GM23338 (cell line): ENCODE measurements around the gene CRACR2B. TPM values are rescaled to one million over a fixed set of nuclear protein-coding genes. Genes with fewer than 3 reads are reported as not detected.

Experiments
- ATAC-seq: fragments of 200-7000 bp; cut with Tn5 transposase; 3 replicates; pipeline ENCODE4 v1.9.1; 2020
- DNase-seq: peaks from one replicate; pipeline ENCODE4 v3.0.0-alpha.2; 2015; ENCODE audit warnings: low spot score
- H2AFZ ChIP-seq: fragments of 200-600 bp; sonication (generic); 2 replicates; pipeline ENCODE4 v1.8.0; 2016; ENCODE audit warnings: antibody characterized with exemption, mild to moderate bottlenecking, moderate library complexity
- H3F3A ChIP-seq: fragments of 200-600 bp; sonication (generic); replicated peaks from 2 replicates; pipeline ENCODE4 v1.8.0; 2017; ENCODE audit warnings: antibody characterized with exemption, mixed run types, low read depth
- H3K27ac ChIP-seq: fragments of 200-600 bp; sonication (generic); 2 replicates; pipeline ENCODE4 v1.6.1; 2016; ENCODE audit warnings: low read depth
- H3K27me3 ChIP-seq: fragments of 200-600 bp; sonication (generic); 2 replicates; pipeline ENCODE4 v1.8.0; 2016; ENCODE audit warnings: mild to moderate bottlenecking, mixed run types, moderate library complexity; ENCODE audit not compliant: insufficient read depth
- H3K36me3 ChIP-seq: fragments of 200-600 bp; sonication (generic); 2 replicates; pipeline ENCODE4 v1.8.0; 2016; ENCODE audit warnings: mild to moderate bottlenecking; ENCODE audit not compliant: insufficient read depth
- H3K4me1 ChIP-seq: fragments of 200-600 bp; sonication (generic); 2 replicates; pipeline ENCODE4 v1.8.0; 2016; ENCODE audit warnings: mild to moderate bottlenecking, moderate library complexity; ENCODE audit not compliant: insufficient read depth
- H3K4me2 ChIP-seq: fragments of 200-600 bp; sonication (generic); 2 replicates; pipeline ENCODE4 v1.7.1; 2017; ENCODE audit warnings: mixed run types
- H3K4me3 ChIP-seq: fragments of 200-600 bp; sonication (generic); 2 replicates; pipeline ENCODE4 v1.6.1; 2016; ENCODE audit warnings: mixed run types
- H3K79me2 ChIP-seq: fragments of 200-600 bp; sonication (generic); replicated peaks from 2 replicates; pipeline ENCODE4 v1.8.0; 2017; ENCODE audit warnings: mild to moderate bottlenecking; ENCODE audit not compliant: insufficient read depth
- H3K9me2 ChIP-seq: fragments of 200-600 bp; sonication (generic); 2 replicates; pipeline ENCODE4 v1.8.0; 2017; ENCODE audit not compliant: insufficient read depth
- H4K20me1 ChIP-seq: fragments of 200-600 bp; sonication (generic); replicated peaks from 2 replicates; pipeline ENCODE4 v1.8.0; 2017; ENCODE audit warnings: mild to moderate bottlenecking; ENCODE audit not compliant: insufficient read depth
- H3K27ac Mint-ChIP-seq: 2 replicates; pipeline ENCODE4 v1.8.0; 2020; ENCODE audit warnings: inconsistent platforms, mild to moderate bottlenecking, moderate library complexity, mixed read lengths
- H3K27me3 Mint-ChIP-seq: 3 replicates; pipeline ENCODE4 v1.8.0; 2022; ENCODE audit warnings: low read depth, mild to moderate bottlenecking, moderate library complexity, mixed read lengths, inconsistent platforms; ENCODE audit not compliant: insufficient read depth, poor library complexity
- H3K36me3 Mint-ChIP-seq: 3 replicates; pipeline ENCODE4 v1.8.0; 2021; ENCODE audit warnings: low read depth, mild to moderate bottlenecking, inconsistent platforms, moderate library complexity, mixed read lengths
- H3K4me1 Mint-ChIP-seq: 3 replicates; pipeline ENCODE4 v1.8.0; 2020; ENCODE audit warnings: mild to moderate bottlenecking, inconsistent platforms, mixed read lengths
- H3K4me3 Mint-ChIP-seq: 3 replicates; pipeline ENCODE4 v1.8.0; 2021; ENCODE audit warnings: moderate library complexity, mild to moderate bottlenecking, inconsistent platforms, mixed read lengths
- H3K9me3 Mint-ChIP-seq: 3 replicates; pipeline ENCODE4 v1.8.0; 2020; ENCODE audit warnings: moderate library complexity, mild to moderate bottlenecking, inconsistent platforms, mixed read lengths
- CREB1 ChIP-seq: fragments of 250-450 bp; sonication (Bioruptor Pico); IDR thresholded peaks from 2 replicates; pipeline ENCODE4 v1.5.0; 2020; ENCODE audit warnings: low read depth, mild to moderate bottlenecking, moderate library complexity
- EZH2 ChIP-seq: fragments of 200-600 bp; sonication (generic); IDR thresholded peaks from one replicate; pipeline ENCODE4 v1.8.0; 2017; ENCODE audit warnings: antibody characterized with exemption, mild to moderate bottlenecking, low read depth; ENCODE audit not compliant: unreplicated experiment
- EZH2phosphoT487 ChIP-seq: fragments of 200-600 bp; sonication (generic); IDR thresholded peaks from one replicate; pipeline ENCODE4 v1.8.1; 2018; ENCODE audit warnings: antibody characterized with exemption; ENCODE audit not compliant: unreplicated experiment
- JUNB ChIP-seq: IDR thresholded peaks from one replicate; pipeline ENCODE4 v1.6.1; 2016; ENCODE audit warnings: antibody characterized with exemption; ENCODE audit not compliant: unreplicated experiment
- NANOG ChIP-seq: IDR thresholded peaks from 2 replicates; pipeline ENCODE4 v1.6.1; 2016; ENCODE audit warnings: antibody characterized with exemption, borderline replicate concordance
- POLR2AphosphoS5 ChIP-seq: IDR thresholded peaks from 2 replicates; pipeline ENCODE4 v1.6.1; 2016; ENCODE audit warnings: antibody characterized with exemption, low read depth
- REST ChIP-seq: IDR thresholded peaks from one replicate; pipeline ENCODE4 v1.6.1; 2018; ENCODE audit warnings: antibody characterized with exemption; ENCODE audit not compliant: unreplicated experiment
- STAT1 ChIP-seq: IDR thresholded peaks from one replicate; pipeline ENCODE4 v1.6.1; 2016; ENCODE audit warnings: antibody characterized with exemption; ENCODE audit not compliant: unreplicated experiment
- ZNF114 ChIP-seq: fragments of 250-450 bp; sonication (Bioruptor Pico); IDR thresholded peaks from 2 replicates; pipeline ENCODE4 v1.5.0; 2020; ENCODE audit warnings: mild to moderate bottlenecking, moderate library complexity
- ZNF331 ChIP-seq: fragments of 250-450 bp; sonication (Bioruptor Pico); IDR thresholded peaks from 2 replicates; pipeline ENCODE4 v1.5.0; 2020; ENCODE audit warnings: low read depth, mild to moderate bottlenecking, moderate library complexity
- ZNF462 ChIP-seq: fragments of 250-450 bp; sonication (Bioruptor Pico); IDR thresholded peaks from 2 replicates; pipeline ENCODE4 v1.5.0; 2020; ENCODE audit warnings: mild to moderate bottlenecking, moderate library complexity
- polyA plus RNA-seq: library from polyadenylated mRNA; unstranded; fragments of >200 nt; fragmentation: Nextera tagmentation; extraction: Ambion mirVana; gene quantifications from 2 replicates; pipeline ENCODE4 v1.2.1, GENCODE V29; 2016
- total RNA-seq: library from RNA; depleted of rRNA; stranded (reverse); fragments of >200 nt; shearing (Covaris generic); gene quantifications from 2 replicates; pipeline ENCODE4 v1.2.3, GENCODE V29; 2014

The CRACR2B gene
- total and polyA plus RNA-seq, 2 experiments from 2014 or later = 55.9 to 64.1 TPM

GRCh38 chr11:802018-802617 is 25.6 kb upstream of the CRACR2B start:
- no peak overlapping the region for H3K27ac Mint-ChIP-seq
- Histone ChIP-seq H3K27ac (no peak overlapping the region), H3K27me3 (no peaks in the 10 kb centered on the region), H3K79me2 (no peaks in the 10 kb centered on the region), H3F3A (peaks cover 25% of the 10 kb centered on the region; the same call in 1 of the 2 replicates), H3K4me3 (no peak overlapping the region), H3K9me2 (no peaks in the 10 kb centered on the region), H4K20me1 (no peaks in the 10 kb centered on the region), H3K4me2 (no peak overlapping the region), H2AFZ (no peak overlapping the region), H3K4me1 (peaks cover 7% of the 10 kb centered on the region; the same call in 1 of the 2 replicates), H3K36me3 (no peaks in the 10 kb centered on the region)
- H3K36me3 Mint-ChIP-seq = peaks cover 2% of the 10 kb centered on the region; the same call in 1 of the 3 replicates
- no peak overlapping the region for H3K4me3 Mint-ChIP-seq
- TF ChIP-seq NANOG (no peak), ZNF114 (CRISPR knock-in tag) (no peak), ZNF331 (CRISPR knock-in tag) (no peak), STAT1 (no peak)
- H3K9me3 Mint-ChIP-seq = no peaks in the 10 kb centered on the region
- H3K27me3 Mint-ChIP-seq = peaks cover 11% of the 10 kb centered on the region
- ATAC-seq (no peak), DNase-seq (no peak)
- H3K4me1 Mint-ChIP-seq = peaks cover 3% of the 10 kb centered on the region; the same call in 1 of the 3 replicates

DNA sequence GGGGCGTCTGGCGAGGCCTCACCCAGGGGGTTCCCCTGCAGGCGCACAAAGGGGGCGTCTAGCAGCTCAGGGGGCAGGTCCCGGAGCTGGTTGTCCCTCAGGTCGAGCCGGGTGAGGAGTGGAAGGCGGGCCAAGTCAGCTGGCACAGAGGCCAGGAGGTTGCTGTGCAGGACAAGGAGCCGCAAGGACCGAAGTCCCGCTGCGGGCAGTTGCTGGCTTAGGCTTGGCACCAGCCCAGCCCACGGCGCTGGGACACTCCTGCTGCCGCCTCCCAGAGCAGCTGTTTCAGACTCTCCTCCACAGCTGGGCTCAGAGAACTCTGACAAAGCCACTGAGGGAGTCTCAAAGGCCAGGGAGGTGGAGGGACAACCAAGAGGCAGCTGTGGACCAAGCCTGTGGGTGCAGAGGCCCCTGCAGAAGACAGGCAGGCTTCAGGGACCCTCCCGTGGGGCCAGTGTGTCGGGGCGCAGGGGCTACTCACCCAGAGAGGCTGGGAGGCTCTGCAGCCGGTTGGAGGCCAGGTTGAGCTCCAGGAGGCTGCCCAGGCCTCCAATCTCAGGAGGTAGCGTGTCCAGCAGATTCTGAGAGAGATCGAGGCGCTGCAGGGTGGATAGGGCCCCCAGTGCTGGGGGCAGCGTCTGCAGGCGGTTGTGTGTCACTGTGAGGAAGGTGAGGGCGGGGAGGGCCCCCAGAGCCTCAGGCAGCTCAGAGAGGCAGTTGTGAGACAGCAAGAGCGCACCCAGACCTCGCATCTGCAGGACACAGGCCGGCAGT is 24.8 kb upstream of the CRACR2B start:
- Histone ChIP-seq H3K4me2 (no peak overlapping the region), H3F3A (peaks cover 22% of the 10 kb centered on the region; the same call in 1 of the 2 replicates), H3K27me3 (no peaks in the 10 kb centered on the region), H3K79me2 (peaks cover 6% of the 10 kb centered on the region), H4K20me1 (no peaks in the 10 kb centered on the region), H3K9me2 (no peaks in the 10 kb centered on the region), H3K4me3 (no peak overlapping the region), H3K36me3 (no peaks in the 10 kb centered on the region), H3K4me1 (peaks cover 7% of the 10 kb centered on the region; the same call in 1 of the 2 replicates), H3K27ac (no peak overlapping the region), H2AFZ (no peak overlapping the region)
- DNase-seq (no peak), ATAC-seq (no peak)
- Mint-ChIP-seq H3K4me1 (peaks cover 5% of the 10 kb centered on the region; the same call in 2 of the 3 replicates), H3K4me3 (no peak overlapping the region), H3K9me3 (no peaks in the 10 kb centered on the region), H3K27me3 (peaks cover 13% of the 10 kb centered on the region), H3K36me3 (peaks cover 2% of the 10 kb centered on the region; the same call in 1 of the 3 replicates), H3K27ac (no peak overlapping the region)
- TF ChIP-seq REST = no peak
- no peak for TF ChIP-seq EZH2phosphoT487
- no peak for TF ChIP-seq POLR2AphosphoS5
- no peak for TF ChIP-seq ZNF331 (CRISPR knock-in tag)
- no peak for TF ChIP-seq ZNF462
- no peak for TF ChIP-seq ZNF114 (CRISPR knock-in tag)
- TF ChIP-seq JUNB = no peak
- TF ChIP-seq EZH2 = no peak
- no peak for TF ChIP-seq CREB1 (CRISPR knock-in tag)
